ENCODE measurements around the gene OR5C1. TPM values are rescaled to one million over a fixed set of nuclear protein-coding genes. Genes with fewer than 3 reads are reported as not detected.

OR5C1 gene
- total RNA-seq, 1 experiment from 2014 or later = not detected

- Histone ChIP-seq H2BK15ac (ENCODE audit: low read depth, low read length) (no peak within 1 kb of the TSS), H2BK120ac (ENCODE audit: low read depth, low read length, poor library complexity, severe bottlenecking) (no peak within 1 kb of the TSS), H3T11ph (ENCODE audit: low read length) (no peak within 1 kb of the TSS), H3K4me2 (ENCODE audit: insufficient read depth, insufficient read length, low read length) (no peak within 1 kb of the TSS), H3K23me2 (ENCODE audit: insufficient read length, low read depth, low read length, poor library complexity, severe bottlenecking) (no peaks in the 10 kb centered on the region), H3K9me3 (ENCODE audit: control insufficient read depth, low read depth, low read length) (peaks cover 73% of the 10 kb centered on the region), H3K14ac (ENCODE audit: insufficient read depth, low read length) (no peak within 1 kb of the TSS), H2AK5ac (ENCODE audit: insufficient read length, low read length) (no peak within 1 kb of the TSS), H2AFZ (ENCODE audit: low read length) (no peak within 1 kb of the TSS), H3K79me2 (ENCODE audit: insufficient read depth, low read length) (no peaks in the 10 kb centered on the region), H4K91ac (ENCODE audit: insufficient read length, low read depth, low read length) (no peak within 1 kb of the TSS), H3K27me3 (ENCODE audit: insufficient read depth, low read length) (no peaks in the 10 kb centered on the region), H2BK5ac (ENCODE audit: insufficient read length, low read length) (no peak within 1 kb of the TSS), H4K8ac (replicated peaks; ENCODE audit: insufficient read length, low read depth, low read length) (no peak within 1 kb of the TSS), H2BK12ac (ENCODE audit: insufficient read length, low read depth, low read length) (no peak within 1 kb of the TSS), H3K18ac (ENCODE audit: insufficient read length, low read depth, low read length) (no peak within 1 kb of the TSS), H3K27ac (ENCODE audit: insufficient read length, low read depth, low read length) (no peak within 1 kb of the TSS), H4K5ac (ENCODE audit: insufficient read length, low read depth, low read length) (no peak within 1 kb of the TSS), H3K23ac (ENCODE audit: insufficient read length, low read depth, low read length) (no peak within 1 kb of the TSS), H3K9ac (ENCODE audit: extremely low read depth, insufficient read length, low read length) (no peak within 1 kb of the TSS), H2BK20ac (ENCODE audit: low read depth, low read length, poor library complexity, severe bottlenecking) (no peak within 1 kb of the TSS), H3K4me1 (ENCODE audit: insufficient read depth, low read length) (no peaks in the 10 kb centered on the region), H4K20me1 (ENCODE audit: control insufficient read depth, insufficient read depth, insufficient read length) (no peaks in the 10 kb centered on the region), H3K4ac (ENCODE audit: low read depth, low read length) (no peak within 1 kb of the TSS), H3K79me1 (ENCODE audit: insufficient read depth, low read depth, low read length, poor library complexity, severe bottlenecking) (no peaks in the 10 kb centered on the region), H3K56ac (ENCODE audit: insufficient read length, low read depth, low read length) (no peak within 1 kb of the TSS)
- no CpG with 5 or more reads among the region's 6 CpGs for WGBS (ENCODE audit: extremely low coverage, insufficient read length, low lambda C conversion rate)
- no peak within 1 kb of the TSS for H3K27ac Mint-ChIP-seq
- H3K36me3 Mint-ChIP-seq (ENCODE audit: insufficient read depth in 1 of 3, low read depth in 3 of 3) = peaks cover 0 to 24% (median 5%) of the 10 kb centered on the region in 3 experiments; a peak in 3 of 7 replicates
- DNase-seq = no peak
- H3K4me1 Mint-ChIP-seq = no peaks in the 10 kb centered on the region
- H3K27me3 Mint-ChIP-seq (ENCODE audit: low read depth) = peaks cover 4% of the 10 kb centered on the region
- H3K4me3 Mint-ChIP-seq = no peak within 1 kb of the TSS
- no peak for TF ChIP-seq CTCF (conservative IDR thresholded peaks at IDR 0.05)
- peaks cover 82 to 89% of the 10 kb centered on the region in 2 experiments for H3K9me3 Mint-ChIP-seq
These were observed 46.7 kb upstream of the OR5C1 start, which contains the start of gene OR1L6 for GRCh38 chr9:122742003-122742402. Gene OR1L6 (plus strand): TSS chr9:122742303. CDS start chr9:122749848, 7,545 bp downstream.

All from H9 (cell line).